Renal cortex interstitium (tissue), 11 donors: ENCODE results near the gene MDGA2. TPM values are rescaled to one million over a fixed set of nuclear protein-coding genes. Genes with fewer than 3 reads are reported as not detected.
"Not testable (repeated sequence)": the region's sequence is repeated elsewhere in the genome, so short reads cannot be mapped to it uniquely, and the experiment has no call there.

Source experiments
- DNase-seq, 11 donors: peaks; one replicate each; pipeline ENCODE4 v3.0.0-alpha.2; 2013; ENCODE audit warnings: low read depth in 9 of 11, low spot score in 4 of 11; ENCODE audit errors: extremely low read depth in 1 of 11
- polyA plus RNA-seq, 3 donors: library from polyadenylated mRNA; unstranded; fragments of 120-200 nt; gene quantifications; one replicate each; pipeline ENCODE4 v1.2.1, GENCODE V29; 2013; ENCODE audit not compliant: insufficient read length in 3 of 3

The MDGA2 gene
- polyA plus RNA-seq, 3 donors = 2.0 to 2.9 (median 2.3) TPM

- peak; percentile 32 to 78 (median 50) for DNase-seq
Observed at GRCh38 chr14:47392326-47392725, 283.1 kb downstream of the MDGA2 start.

GRCh38 chr14:47390831-47391504 lies 284.4 kb downstream of the MDGA2 start:
- no peak for DNase-seq

GRCh38 chr14:47389535-47389934 lies 285.9 kb downstream of the MDGA2 start:
- DNase-seq = no peak

GRCh38 chr14:47366006-47366405 lies 309.4 kb downstream of the MDGA2 start:
- DNase-seq = no peak

GRCh38 chr14:47365233-47365632 lies 310.2 kb downstream of the MDGA2 start:
- DNase-seq = no peak

- no peak for DNase-seq
Observed at GRCh38 chr14:47353186-47353585, 322.2 kb downstream of the MDGA2 start.

- DNase-seq = no peak
Observed at GRCh38 chr14:47346849-47347248, 328.6 kb downstream of the MDGA2 start.

GRCh38 chr14:47345016-47345415 lies 330.4 kb downstream of the MDGA2 start:
- no peak for DNase-seq

GRCh38 chr14:47332939-47333338 lies 342.5 kb downstream of the MDGA2 start:
- no peak for DNase-seq

- DNase-seq = no peak
Observed at GRCh38 chr14:47332106-47332505, 343.3 kb downstream of the MDGA2 start.

- no peak for DNase-seq
Observed at GRCh38 chr14:47328376-47328775, 347.0 kb downstream of the MDGA2 start.

- DNase-seq = no peak
Observed at GRCh38 chr14:47327336-47327735, 348.1 kb downstream of the MDGA2 start.

- DNase-seq = no peak
Observed at GRCh38 chr14:47322751-47323150, 352.7 kb downstream of the MDGA2 start.

- DNase-seq = no peak
Observed at GRCh38 chr14:47302121-47302520, 373.3 kb downstream of the MDGA2 start.

- no peak for DNase-seq
Observed at GRCh38 chr14:47300796-47301195, 374.6 kb downstream of the MDGA2 start.

GRCh38 chr14:47297374-47297773 lies 378.0 kb downstream of the MDGA2 start:
- no peak for DNase-seq

GRCh38 chr14:47284283-47284682 lies 391.1 kb downstream of the MDGA2 start:
- DNase-seq = no peak

- DNase-seq = not testable (repeated sequence)
Observed at GRCh38 chr14:47281761-47282160, 393.6 kb downstream of the MDGA2 start.

GRCh38 chr14:47278233-47278842 lies 397.1 kb downstream of the MDGA2 start:
- peak in 9 of 11 donors; percentile 7 to 37 (median 20) for DNase-seq

GRCh38 chr14:47277703-47278102 lies 397.7 kb downstream of the MDGA2 start:
- DNase-seq = no peak

GRCh38 chr14:47276931-47277330 lies 398.5 kb downstream of the MDGA2 start:
- no peak for DNase-seq
